ENCODE measurements around the gene GABRG3. TPM values are rescaled to one million over a fixed set of nuclear protein-coding genes. Genes with fewer than 3 reads are reported as not detected.

GABRG3 gene
- total and polyA plus RNA-seq, 9 of the 15 experiments (the other 6 are each of a cell fraction or from before 2014, with no cell fraction given), result 4.0 to 15.1 (median 11.2) TPM

GRCh38 chr15:27468151-27468591 is 497.2 kb downstream of the GABRG3 start (continued):
- TF ChIP-seq HDAC2 (IDR thresholded peaks at IDR 0.05), result peak; percentile 90
- TF ChIP-seq SMAD3 (CRISPR knock-in tag; conservative IDR thresholded peaks at IDR 0.05), result no peak
- no peak for TF ChIP-seq FOXK2 (conservative IDR thresholded peaks at IDR 0.05 in 1 of 2, IDR thresholded peaks at IDR 0.05 in 1 of 2; ENCODE audit: low read depth in 2 of 2)
- no peak for TF ChIP-seq RBFOX2 (IDR thresholded peaks at IDR 0.05; ENCODE audit: low read depth, low read length)
- no peak for TF ChIP-seq HMG20A (CRISPR knock-in tag; conservative IDR thresholded peaks at IDR 0.05)
- TF ChIP-seq MYC (IDR thresholded peaks at IDR 0.05; ENCODE audit: low read depth, low read length), result no peak
- no peak for TF ChIP-seq MYC (CRISPR knock-in tag; IDR thresholded peaks at IDR 0.05; ENCODE audit: borderline replicate concordance, low read depth)
- TF ChIP-seq E2F1 (CRISPR knock-in tag; IDR thresholded peaks at IDR 0.05), result no peak
- TF ChIP-seq CBX8 (IDR thresholded peaks at IDR 0.05; ENCODE audit: borderline replicate concordance, extremely low read depth, low read depth, low read length, poor library complexity, severe bottlenecking), result no peak
- no peak for TF ChIP-seq CC2D1A (IDR thresholded peaks at IDR 0.05)
- no peak for TF ChIP-seq ZNF644 (tag; IDR thresholded peaks at IDR 0.05; ENCODE audit: low read depth)
- TF ChIP-seq SLC30A9 (CRISPR knock-in tag; IDR thresholded peaks at IDR 0.05), result no peak
- TF ChIP-seq TAF1 (IDR thresholded peaks at IDR 0.05; ENCODE audit: control insufficient read depth, extremely low read depth, insufficient read depth, low read length, severe bottlenecking), result no peak
- no peak for TF ChIP-seq MITF (IDR thresholded peaks at IDR 0.05)
- TF ChIP-seq EP300 (IDR thresholded peaks at IDR 0.05; ENCODE audit: low read length), result peak; percentile 72
- no peak for TF ChIP-seq PML (IDR thresholded peaks at IDR 0.05; ENCODE audit: low read length)
- TF ChIP-seq CBX1 (IDR thresholded peaks at IDR 0.05; ENCODE audit: low read depth), result no peak
- TF ChIP-seq ZNF280B (CRISPR knock-in tag; IDR thresholded peaks at IDR 0.05), result no peak
- TF ChIP-seq MAFK (IDR thresholded peaks at IDR 0.05; ENCODE audit: low read length), result no peak
- no peak for TF ChIP-seq EP400 (IDR thresholded peaks at IDR 0.05)
- peak in 1 of 2 experiments; percentile 84; a peak in 2 of 4 replicates for TF ChIP-seq HDAC1 (IDR thresholded peaks at IDR 0.05)
- no peak for TF ChIP-seq PHB2 (IDR thresholded peaks at IDR 0.05; ENCODE audit: low read depth)
- peak; percentile 61 for TF ChIP-seq PRDM10 (IDR thresholded peaks at IDR 0.05; ENCODE audit: partially characterized antibody)

Measured in K562 (cell line).